SKM-1 (cell line): Measurements from ENCODE around the gene GSG1L.
"Not testable (repeated sequence)": the region's sequence is repeated elsewhere in the genome, so short reads cannot be mapped to it uniquely, and the experiment has no call there.

Experiments used
- DNase-seq: peaks from one replicate; lab custom pipeline; 2025; ENCODE audit not compliant: unreplicated experiment; lab: John Stamatoyannopoulos, UW

GSG1L gene

GRCh38 chr16:27985981-27986380 is 77.5 kb downstream of the GSG1L start:
- DNase-seq: no peak

- no peak for DNase-seq
Measured at GRCh38 chr16:27984121-27984520, 79.4 kb downstream of the GSG1L start.

GRCh38 chr16:27983244-27983643 is 80.3 kb downstream of the GSG1L start:
- no peak for DNase-seq

- DNase-seq: no peak
Measured at GRCh38 chr16:27982184-27982583, 81.3 kb downstream of the GSG1L start.

- DNase-seq: no peak
Measured at GRCh38 chr16:27980919-27981700, 82.4 kb downstream of the GSG1L start.

GRCh38 chr16:27980076-27980775 is 83.3 kb downstream of the GSG1L start:
- no peak for DNase-seq

- DNase-seq: not testable (repeated sequence)
Measured at GRCh38 chr16:27979668-27980067, 83.8 kb downstream of the GSG1L start.

GRCh38 chr16:27978876-27979275 is 84.6 kb downstream of the GSG1L start:
- DNase-seq: no peak

GRCh38 chr16:27977966-27978365 is 85.5 kb downstream of the GSG1L start:
- DNase-seq: no peak

GRCh38 chr16:27976990-27977389 is 86.5 kb downstream of the GSG1L start:
- no peak for DNase-seq

- DNase-seq: no peak
Measured at GRCh38 chr16:27974896-27975540, 88.5 kb downstream of the GSG1L start.

GRCh38 chr16:27973678-27974077 is 89.8 kb downstream of the GSG1L start:
- DNase-seq: no peak

GRCh38 chr16:27972500-27972899 is 91.0 kb downstream of the GSG1L start:
- peak; percentile 7 for DNase-seq

GRCh38 chr16:27969574-27969973 is 93.9 kb downstream of the GSG1L start:
- DNase-seq: no peak

- DNase-seq: no peak
Measured at GRCh38 chr16:27967169-27967568, 96.3 kb downstream of the GSG1L start.

- DNase-seq: no peak
Measured at GRCh38 chr16:27966756-27967155, 96.8 kb downstream of the GSG1L start.

GRCh38 chr16:27965801-27966200 is 97.7 kb downstream of the GSG1L start:
- no peak for DNase-seq

GRCh38 chr16:27963471-27963965 is 100.0 kb downstream of the GSG1L start:
- no peak for DNase-seq

GRCh38 chr16:27962197-27962596 is 101.3 kb downstream of the GSG1L start:
- DNase-seq: no peak

- DNase-seq: no peak
Measured at GRCh38 chr16:27961296-27961620, 102.3 kb downstream of the GSG1L start.

- DNase-seq: no peak
Measured at GRCh38 chr16:27960619-27961295, 102.8 kb downstream of the GSG1L start.
